CD4-positive, alpha-beta T cell (primary cell): Measurements from ENCODE around the gene SSH3. TPM values are rescaled to one million over a fixed set of nuclear protein-coding genes. Genes with fewer than 3 reads are reported as not detected.
"Not testable (repeated sequence)": the region's sequence is repeated elsewhere in the genome, so short reads cannot be mapped to it uniquely, and the experiment has no call there.

Experiments
- ATAC-seq: fragments of 200-7000 bp; cut with Tn5 transposase; one replicate; pipeline ENCODE4 v1.10.0; 2022; ENCODE audit warnings: mild to moderate bottlenecking; ENCODE audit not compliant: poor library complexity
- CTCF ChIA-PET: fragments of 350-600 bp; sonication (Branson Sonifier 250); formaldehyde crosslinking; loops from one replicate; lab custom pipeline; 2021; ENCODE audit warnings: antibody characterized with exemption, inconsistent platforms; lab: Charles Lee
- POLR2A ChIA-PET: fragments of 350-600 bp; sonication (Branson Sonifier 250); formaldehyde crosslinking; loops from one replicate; lab custom pipeline; 2021; ENCODE audit warnings: antibody characterized with exemption, inconsistent platforms; lab: Charles Lee
- DNase-seq, 14 experiments: peaks; one replicate each; pipeline ENCODE4 v3.0.0-alpha.2; 2013 to 2020; ENCODE audit warnings: mixed read lengths in 2 of 14
- H3K27ac ChIP-seq, 2 donors: one replicate each; pipeline versions ENCODE4 v1.5.1 to v1.7.0; 2013; ENCODE audit warnings: low read length in 2 of 2, low read depth in 1 of 2, mild to moderate bottlenecking in 1 of 2
- H3K27me3 ChIP-seq, 2 experiments: 1 replicate in 1 of 2; 2 replicates in 1 of 2; pipeline versions ENCODE4 v1.6.1 to v1.7.0; 2013; ENCODE audit warnings: low read length in 2 of 2, control low read depth in 1 of 2, mild to moderate bottlenecking in 1 of 2, moderate library complexity in 1 of 2; ENCODE audit not compliant: insufficient read depth in 2 of 2, control insufficient read depth in 1 of 2
- H3K36me3 ChIP-seq: one replicate; pipeline ENCODE4 v1.6.1; 2013; ENCODE audit warnings: low read length, control low read depth; ENCODE audit not compliant: insufficient read depth
- H3K4me1 ChIP-seq: one replicate; pipeline ENCODE4 v1.6.1; 2013; ENCODE audit warnings: low read length, control low read depth; ENCODE audit not compliant: insufficient read depth
- H3K4me3 ChIP-seq: one replicate; pipeline ENCODE4 v1.5.1; 2013; ENCODE audit warnings: mild to moderate bottlenecking, low read length, moderate library complexity
- H3K9me3 ChIP-seq, 2 experiments: 1 replicate in 1 of 2; 2 replicates in 1 of 2; pipeline versions ENCODE4 v1.6.1 to v1.7.0; 2013; ENCODE audit warnings: low read length in 2 of 2, mild to moderate bottlenecking in 2 of 2, control low read depth in 1 of 2, moderate library complexity in 1 of 2; ENCODE audit not compliant: control insufficient read depth in 1 of 2, insufficient read depth in 1 of 2
- H3K27ac Mint-ChIP-seq: one replicate; pipeline ENCODE4 v1.8.0; 2020; ENCODE audit warnings: mixed read lengths
- H3K27me3 Mint-ChIP-seq: one replicate; pipeline ENCODE4 v1.8.0; 2021; ENCODE audit warnings: mixed read lengths
- H3K36me3 Mint-ChIP-seq: one replicate; pipeline ENCODE4 v1.8.0; 2021; ENCODE audit warnings: low read depth, mixed read lengths
- H3K4me1 Mint-ChIP-seq: one replicate; pipeline ENCODE4 v1.8.0; 2021; ENCODE audit warnings: low read depth, mixed read lengths
- H3K4me3 Mint-ChIP-seq: one replicate; pipeline ENCODE4 v1.8.0; 2020; ENCODE audit warnings: mild to moderate bottlenecking, mixed read lengths
- H3K9me3 Mint-ChIP-seq: one replicate; pipeline ENCODE4 v1.8.0; 2020; ENCODE audit warnings: mixed read lengths
- intact Hi-C, 2 experiments: fragments of 100-400 bp; cut with DNase I in 1 of 2; cut with micrococcal nuclease in 1 of 2; formaldehyde crosslinking; loops; one replicate each; pipeline versions ENCODE4 v1.15.1 to v1.9.0; 2023 to 2025; cut with DNase I, micrococcal nuclease
- total RNA-seq, 174 experiments: library from RNA in 2 of 174; stranded (reverse) in 2 of 174; gene quantifications; one replicate each; pipeline ENCODE4 v1.2.3 and lab custom pipeline; 2021 to 2026
- TF ChIP-seq, protein P1 (sequence below): fragments of 200-600 bp; IDR thresholded peaks from one replicate; pipeline ENCODE4 v1.8.0; 2022; ENCODE audit warnings: antibody characterized with exemption, mild to moderate bottlenecking

Gene SSH3
- total RNA-seq, 2 experiments from 2014 or later: 8.5 to 8.8 TPM

GRCh38 chr11:67317888-67318555 is 14.7 kb downstream of the SSH3 start:
- H3K9me3 Mint-ChIP-seq: no peaks in the 10 kb centered on the region
- ATAC-seq (peak; percentile 48), DNase-seq (peak in 4 of 14 experiments; percentile 23 to 49 (median 33))
- ChIA-PET CTCF (interaction anchor here (0.5 to 3.0 kb wide), 32 partner anchors 8 to 188 kb away, joined by 3 to 64 read pairs (median 7); partner anchors contain the start of genes ANKRD13D, GRK2, PITPNM1 and POLD4), POLR2A (interaction anchor here (0.6 to 5.9 kb wide), 21 partner anchors 12 to 175 kb away, joined by 3 to 61 read pairs (median 9); partner anchors contain the start of genes AIP, ANKRD13D, GRK2 and POLD4)
- H3K4me3 Mint-ChIP-seq: peak overlapping the region; percentile 99
- H3K36me3 Mint-ChIP-seq: peaks cover 6% of the 10 kb centered on the region
- TF ChIP-seq, protein P1, sequence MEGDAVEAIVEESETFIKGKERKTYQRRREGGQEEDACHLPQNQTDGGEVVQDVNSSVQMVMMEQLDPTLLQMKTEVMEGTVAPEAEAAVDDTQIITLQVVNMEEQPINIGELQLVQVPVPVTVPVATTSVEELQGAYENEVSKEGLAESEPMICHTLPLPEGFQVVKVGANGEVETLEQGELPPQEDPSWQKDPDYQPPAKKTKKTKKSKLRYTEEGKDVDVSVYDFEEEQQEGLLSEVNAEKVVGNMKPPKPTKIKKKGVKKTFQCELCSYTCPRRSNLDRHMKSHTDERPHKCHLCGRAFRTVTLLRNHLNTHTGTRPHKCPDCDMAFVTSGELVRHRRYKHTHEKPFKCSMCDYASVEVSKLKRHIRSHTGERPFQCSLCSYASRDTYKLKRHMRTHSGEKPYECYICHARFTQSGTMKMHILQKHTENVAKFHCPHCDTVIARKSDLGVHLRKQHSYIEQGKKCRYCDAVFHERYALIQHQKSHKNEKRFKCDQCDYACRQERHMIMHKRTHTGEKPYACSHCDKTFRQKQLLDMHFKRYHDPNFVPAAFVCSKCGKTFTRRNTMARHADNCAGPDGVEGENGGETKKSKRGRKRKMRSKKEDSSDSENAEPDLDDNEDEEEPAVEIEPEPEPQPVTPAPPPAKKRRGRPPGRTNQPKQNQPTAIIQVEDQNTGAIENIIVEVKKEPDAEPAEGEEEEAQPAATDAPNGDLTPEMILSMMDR: no peak
- H3K9me3 ChIP-seq: no peaks in the 10 kb centered on the region
- peak overlapping the region; percentile 82 for H3K4me3 ChIP-seq
- H3K36me3 ChIP-seq: no peaks in the 10 kb centered on the region
- H3K27me3 Mint-ChIP-seq: no peaks in the 10 kb centered on the region
- H3K4me1 Mint-ChIP-seq: peaks cover 47% of the 10 kb centered on the region
- peaks cover 35% of the 10 kb centered on the region for H3K4me1 ChIP-seq
- H3K27ac ChIP-seq: peak overlapping the region; percentile 46 to 70
- intact Hi-C loops: loop anchor here (1.0 to 5.0 kb wide), 8 partner anchors 29 to 236 kb away; partner anchors contain the start of genes GRK2 (in 2 of the 2) and ANKRD13D (in 1 of the 2)
- no peaks in the 10 kb centered on the region for H3K27me3 ChIP-seq
- peak overlapping the region; percentile 85 for H3K27ac Mint-ChIP-seq

DNA sequence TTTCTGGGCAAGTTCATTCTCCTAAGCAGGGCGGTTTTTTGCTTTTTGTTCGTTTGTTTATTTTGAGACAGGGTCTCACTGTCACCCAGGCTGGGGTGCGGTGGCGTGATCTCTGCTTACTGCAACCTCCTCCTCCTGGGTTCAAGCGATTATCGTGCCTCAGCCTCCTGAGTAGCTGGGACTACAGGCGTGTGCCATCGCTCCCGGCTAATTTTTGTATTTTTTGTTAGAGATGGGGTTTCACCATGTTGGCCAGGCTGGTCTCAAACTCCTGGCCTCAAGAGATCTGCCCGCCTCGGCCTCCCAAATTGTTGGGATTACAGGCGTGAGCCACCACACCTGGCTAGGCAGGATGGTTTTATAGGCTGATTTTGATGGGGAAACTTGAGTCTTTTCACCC is 15.5 kb downstream of the SSH3 start:
- Mint-ChIP-seq H3K4me3 (peak overlapping the region; percentile 85), H3K4me1 (peaks cover 40% of the 10 kb centered on the region), H3K27ac (peak overlapping the region; percentile 74)
- intact Hi-C loops: loop anchor here in 1 of 2 experiments (2.0 to 5.0 kb wide), 2 partner anchors 30 to 237 kb away; no protein-coding TSS in a partner anchor
- not testable (repeated sequence) for H3K27ac ChIP-seq, H3K36me3 Mint-ChIP-seq, H3K9me3 Mint-ChIP-seq, H3K4me3 ChIP-seq, H3K27me3 ChIP-seq, H3K36me3 ChIP-seq, DNase-seq, H3K27me3 Mint-ChIP-seq, ATAC-seq, H3K9me3 ChIP-seq
- H3K4me1 ChIP-seq: peaks cover 26% of the 10 kb centered on the region
- ChIA-PET CTCF (interaction anchor here (0.8 to 5.4 kb wide), 7 partner anchors 26 to 62 kb away, joined by 3 to 21 read pairs (median 3); partner anchors contain the start of genes ANKRD13D and POLD4), POLR2A (interaction anchor here (1.4 to 3.5 kb wide), 4 partner anchors 27 to 57 kb away, joined by 5 to 21 read pairs (median 12); partner anchors contain the start of gene POLD4)

DNA sequence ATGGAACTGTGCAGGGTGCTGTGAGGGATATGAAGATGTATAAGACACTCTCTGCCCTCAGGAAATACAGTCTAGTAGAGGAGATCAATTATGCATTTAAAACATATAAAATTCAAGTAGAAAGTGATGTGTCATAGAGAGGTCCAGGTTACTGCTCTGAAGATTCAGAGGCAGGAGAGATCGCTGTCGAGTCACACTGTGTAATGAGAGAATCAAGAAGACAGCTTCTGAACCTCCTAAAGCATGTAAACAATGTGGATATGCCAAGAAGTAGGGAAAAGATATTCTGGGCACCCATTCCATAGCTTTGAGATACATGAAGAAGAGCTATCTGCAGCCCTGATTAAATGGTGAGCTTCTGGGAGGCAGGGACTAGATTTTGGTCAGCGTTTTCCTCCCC is 16.7 kb downstream of the SSH3 start:
- ATAC-seq (no peak), DNase-seq (no peak)
- intact Hi-C loops: no loop called here
- H3K4me1 ChIP-seq: peaks cover 19% of the 10 kb centered on the region
- no peak overlapping the region for H3K27ac Mint-ChIP-seq
- H3K36me3 ChIP-seq: no peaks in the 10 kb centered on the region
- no peaks in the 10 kb centered on the region for H3K27me3 ChIP-seq
- no peaks in the 10 kb centered on the region for H3K9me3 Mint-ChIP-seq
- no peak overlapping the region for H3K27ac ChIP-seq
- H3K36me3 Mint-ChIP-seq: peaks cover 6% of the 10 kb centered on the region
- CTCF ChIA-PET: interaction anchor here (0.8 to 5.4 kb wide), 3 partner anchors 26 to 58 kb away, joined by 3 to 21 read pairs (median 20); partner anchors contain the start of gene POLD4
- TF ChIP-seq, protein P1: no peak
- H3K27me3 Mint-ChIP-seq: no peaks in the 10 kb centered on the region
- H3K9me3 ChIP-seq: no peaks in the 10 kb centered on the region
- no peak overlapping the region for H3K4me3 ChIP-seq
- peaks cover 34% of the 10 kb centered on the region for H3K4me1 Mint-ChIP-seq
- H3K4me3 Mint-ChIP-seq: peak overlapping the region; percentile 0
- POLR2A ChIA-PET: interaction anchor here (0.7 to 1.4 kb wide), 3 partner anchors 27 to 66 kb away, joined by 3 read pairs; partner anchors contain the start of gene ANKRD13D
